KBM-7 (cell line): ENCODE measurements around the gene RBM11.

Source experiments
- DNase-seq: peaks from one replicate; pipeline ENCODE4 v3.0.0-alpha.2; 2015
- in situ Hi-C: fragments of 300-500 bp; cut with MboI; formaldehyde crosslinking; loops from 2 replicates; pipeline ENCODE4 v1.14.3; 2020; ENCODE audit warnings: low sequenced_read_pairs, low pct_unique_long_range_greater_than_20kb, mixed read lengths

RBM11 gene

DNA sequence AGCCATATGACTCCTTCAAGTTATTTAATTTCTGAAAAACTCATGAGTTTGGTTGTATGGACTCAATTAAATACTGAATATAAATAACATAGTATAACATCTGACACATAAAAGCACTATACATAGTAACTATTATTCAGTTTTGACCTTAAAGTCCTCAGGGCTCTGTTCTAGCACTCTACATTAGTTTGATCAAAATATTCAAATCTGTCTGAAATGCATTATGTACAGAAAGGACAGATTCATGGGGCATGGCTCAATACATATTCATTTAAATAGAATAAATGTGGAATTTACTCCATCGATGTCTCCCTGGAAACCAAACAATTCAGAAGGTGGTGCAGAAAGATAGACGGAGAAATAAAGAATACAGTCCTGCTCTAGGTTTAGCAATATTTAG is 49.1 kb downstream of the RBM11 start:
- no peak for DNase-seq
- in situ Hi-C loops = no loop called here

DNA sequence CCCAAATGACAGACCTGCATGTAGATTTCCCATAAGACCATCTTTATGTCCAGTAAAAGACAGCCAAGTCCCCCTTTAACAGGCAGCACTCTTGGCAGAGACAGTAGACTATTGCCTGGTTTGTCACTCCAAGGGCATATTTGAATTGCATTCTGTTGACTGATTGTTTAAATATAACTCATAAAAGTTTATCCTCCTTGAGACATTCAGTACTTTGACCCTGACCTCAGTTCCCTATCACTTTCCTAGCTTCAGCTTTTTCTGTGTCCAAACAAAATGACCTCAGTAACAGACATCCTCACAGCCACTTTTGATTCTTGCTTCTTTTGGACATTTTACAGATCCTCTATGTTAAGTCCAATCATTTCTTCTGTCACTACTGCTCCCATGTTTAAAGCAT is 51.1 kb downstream of the RBM11 start:
- no peak for DNase-seq
- in situ Hi-C loops = no loop called here

DNA sequence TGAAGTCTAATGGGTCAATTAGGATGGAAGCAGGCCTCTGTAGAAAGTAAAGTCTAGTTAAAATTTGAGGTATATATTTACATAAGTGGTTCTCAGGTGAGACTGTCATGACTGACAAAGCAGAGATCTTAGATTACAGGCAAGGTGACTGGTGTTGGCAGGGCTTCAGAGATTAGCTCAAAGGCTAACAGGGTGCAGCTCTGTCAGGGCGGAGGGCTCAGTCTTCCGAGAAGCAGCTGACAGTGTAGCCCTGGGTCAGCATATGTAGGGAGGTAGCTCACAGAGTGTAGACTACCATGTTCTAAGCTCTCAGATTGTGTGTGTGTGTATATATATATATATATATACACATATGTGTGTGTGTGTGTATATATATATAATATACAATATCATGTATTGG is 54.7 kb downstream of the RBM11 start:
- in situ Hi-C loops = no loop called here
- no peak for DNase-seq

DNA sequence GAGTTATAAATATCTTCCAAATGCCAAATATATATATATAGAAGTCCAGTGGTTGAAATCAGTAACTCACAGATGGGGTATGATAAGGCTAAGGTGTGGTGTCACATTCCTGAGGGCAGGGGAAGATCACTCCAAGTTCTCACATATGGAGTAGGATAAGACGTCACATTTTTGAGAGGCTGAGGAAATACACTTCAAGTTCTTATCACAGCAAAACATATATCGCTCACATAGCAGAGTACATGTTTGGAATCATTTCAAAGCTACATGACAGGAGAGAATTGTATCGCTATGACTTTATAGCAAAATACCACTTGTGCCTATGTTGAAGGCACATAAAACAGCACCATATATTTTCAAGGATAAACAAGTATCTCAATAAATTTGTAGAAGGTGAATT is 55.1 kb downstream of the RBM11 start:
- DNase-seq = no peak
- in situ Hi-C loops = no loop called here

DNA sequence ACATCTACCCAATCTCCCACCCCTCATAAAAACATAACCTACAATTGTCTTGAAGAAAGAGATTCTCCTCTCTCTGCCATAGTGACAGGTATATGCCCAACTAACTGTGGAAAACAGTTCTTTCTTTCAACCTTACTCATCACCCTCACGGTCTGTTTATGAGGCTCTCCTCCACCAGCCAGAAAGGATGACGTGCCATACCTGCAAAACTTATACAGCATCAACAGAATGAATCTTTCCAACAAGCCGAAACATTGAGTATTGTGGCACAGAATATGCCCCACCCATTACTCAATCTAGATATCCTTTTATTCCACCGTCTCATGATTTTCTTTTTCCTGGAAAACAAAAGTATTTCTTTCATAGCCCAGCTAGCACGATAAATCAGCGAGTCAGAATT is 55.7 kb downstream of the RBM11 start:
- no peak for DNase-seq
- in situ Hi-C loops = no loop called here

DNA sequence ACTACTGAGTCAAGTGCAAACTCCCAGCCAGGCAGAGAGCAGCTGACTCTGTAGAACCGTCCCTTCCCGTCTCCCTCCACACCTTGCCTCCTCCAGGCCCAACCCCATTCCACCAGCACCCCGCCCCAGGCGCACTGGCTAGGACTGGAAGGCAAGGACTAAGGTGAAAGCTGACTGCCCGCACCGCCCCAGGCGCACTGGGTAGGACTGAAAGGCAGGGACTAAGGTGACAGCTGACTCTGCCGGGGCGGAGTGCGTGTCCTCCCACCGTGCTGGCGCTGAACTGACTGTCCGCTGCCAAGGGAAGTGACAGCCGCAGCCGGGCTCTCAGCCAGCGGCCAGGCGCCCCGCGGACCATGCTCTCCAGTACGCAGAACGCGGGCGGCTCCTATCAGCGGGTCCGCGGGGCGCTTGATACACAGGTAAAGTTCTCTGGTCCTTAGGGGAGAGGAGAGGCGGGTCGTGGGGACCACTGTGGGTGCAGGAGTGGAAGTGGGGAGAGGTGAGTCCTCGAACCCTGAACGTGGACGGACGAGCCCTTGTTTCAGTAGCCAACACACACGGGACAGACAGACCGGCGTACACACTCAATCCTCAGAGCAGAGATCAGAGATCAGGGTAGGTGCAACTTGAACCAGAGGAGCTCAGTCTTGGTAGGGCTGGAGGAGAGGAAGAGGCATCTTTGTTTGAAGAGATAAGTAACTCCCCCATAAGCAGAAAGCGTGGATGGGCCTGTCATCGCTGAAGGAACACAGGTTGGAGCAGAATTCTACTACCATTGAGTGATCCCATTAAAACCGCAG is 58.0 kb downstream of the RBM11 start:
- in situ Hi-C loops = no loop called here
- no peak for DNase-seq

DNA sequence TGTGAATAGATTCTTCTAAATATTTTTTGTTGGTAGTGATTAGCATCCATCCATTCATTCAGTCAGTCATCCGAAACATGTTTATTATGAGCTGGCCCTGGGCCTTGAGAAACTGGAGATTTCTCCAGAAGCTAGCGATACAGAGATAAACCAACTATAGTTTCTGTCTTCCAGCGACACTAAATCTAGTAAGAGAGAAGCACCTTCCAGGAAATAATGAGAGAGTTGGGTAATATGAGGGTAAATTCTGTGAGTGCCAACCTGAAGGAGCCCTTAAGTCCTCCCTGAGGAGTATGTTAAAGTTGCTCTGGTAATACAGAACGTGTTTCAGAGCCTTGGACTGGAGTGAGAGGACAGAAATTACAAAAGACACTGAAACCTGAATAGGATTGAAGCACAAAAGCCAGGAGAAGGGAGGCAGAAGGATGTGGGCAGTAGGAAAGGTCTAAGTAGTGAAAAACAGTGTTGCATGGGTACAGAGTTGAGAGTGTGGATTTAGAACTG is 59.8 kb downstream of the RBM11 start:
- in situ Hi-C loops = no loop called here
- DNase-seq = no peak
